ENCODE results near the gene PANK3.

GRCh38 chr5:168570490-168571328, 8.5 kb downstream of the PANK3 start:
- no peak for TF ChIP-seq CTCF (IDR thresholded peaks at IDR 0.05)
- no peak for TF ChIP-seq POLR2AphosphoS5 (IDR thresholded peaks at IDR 0.05; ENCODE audit: low read depth, low read length)
- TF ChIP-seq, protein P1, sequence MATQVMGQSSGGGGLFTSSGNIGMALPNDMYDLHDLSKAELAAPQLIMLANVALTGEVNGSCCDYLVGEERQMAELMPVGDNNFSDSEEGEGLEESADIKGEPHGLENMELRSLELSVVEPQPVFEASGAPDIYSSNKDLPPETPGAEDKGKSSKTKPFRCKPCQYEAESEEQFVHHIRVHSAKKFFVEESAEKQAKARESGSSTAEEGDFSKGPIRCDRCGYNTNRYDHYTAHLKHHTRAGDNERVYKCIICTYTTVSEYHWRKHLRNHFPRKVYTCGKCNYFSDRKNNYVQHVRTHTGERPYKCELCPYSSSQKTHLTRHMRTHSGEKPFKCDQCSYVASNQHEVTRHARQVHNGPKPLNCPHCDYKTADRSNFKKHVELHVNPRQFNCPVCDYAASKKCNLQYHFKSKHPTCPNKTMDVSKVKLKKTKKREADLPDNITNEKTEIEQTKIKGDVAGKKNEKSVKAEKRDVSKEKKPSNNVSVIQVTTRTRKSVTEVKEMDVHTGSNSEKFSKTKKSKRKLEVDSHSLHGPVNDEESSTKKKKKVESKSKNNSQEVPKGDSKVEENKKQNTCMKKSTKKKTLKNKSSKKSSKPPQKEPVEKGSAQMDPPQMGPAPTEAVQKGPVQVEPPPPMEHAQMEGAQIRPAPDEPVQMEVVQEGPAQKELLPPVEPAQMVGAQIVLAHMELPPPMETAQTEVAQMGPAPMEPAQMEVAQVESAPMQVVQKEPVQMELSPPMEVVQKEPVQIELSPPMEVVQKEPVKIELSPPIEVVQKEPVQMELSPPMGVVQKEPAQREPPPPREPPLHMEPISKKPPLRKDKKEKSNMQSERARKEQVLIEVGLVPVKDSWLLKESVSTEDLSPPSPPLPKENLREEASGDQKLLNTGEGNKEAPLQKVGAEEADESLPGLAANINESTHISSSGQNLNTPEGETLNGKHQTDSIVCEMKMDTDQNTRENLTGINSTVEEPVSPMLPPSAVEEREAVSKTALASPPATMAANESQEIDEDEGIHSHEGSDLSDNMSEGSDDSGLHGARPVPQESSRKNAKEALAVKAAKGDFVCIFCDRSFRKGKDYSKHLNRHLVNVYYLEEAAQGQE (IDR thresholded peaks at IDR 0.05; ENCODE audit: insufficient read depth in 1 of 2, low read depth in 2 of 2, low read length in 1 of 2), result no peak
